GM03348 (cell line): ENCODE data around the gene SYT12.
"Not testable (repeated sequence)": the region's sequence is repeated elsewhere in the genome, so short reads cannot be mapped to it uniquely, and the experiment has no call there.

Source experiments
- DNase-seq: peaks from one replicate; pipeline ENCODE4 v3.0.0; 2012; ENCODE audit warnings: low spot score

Gene SYT12

DNA sequence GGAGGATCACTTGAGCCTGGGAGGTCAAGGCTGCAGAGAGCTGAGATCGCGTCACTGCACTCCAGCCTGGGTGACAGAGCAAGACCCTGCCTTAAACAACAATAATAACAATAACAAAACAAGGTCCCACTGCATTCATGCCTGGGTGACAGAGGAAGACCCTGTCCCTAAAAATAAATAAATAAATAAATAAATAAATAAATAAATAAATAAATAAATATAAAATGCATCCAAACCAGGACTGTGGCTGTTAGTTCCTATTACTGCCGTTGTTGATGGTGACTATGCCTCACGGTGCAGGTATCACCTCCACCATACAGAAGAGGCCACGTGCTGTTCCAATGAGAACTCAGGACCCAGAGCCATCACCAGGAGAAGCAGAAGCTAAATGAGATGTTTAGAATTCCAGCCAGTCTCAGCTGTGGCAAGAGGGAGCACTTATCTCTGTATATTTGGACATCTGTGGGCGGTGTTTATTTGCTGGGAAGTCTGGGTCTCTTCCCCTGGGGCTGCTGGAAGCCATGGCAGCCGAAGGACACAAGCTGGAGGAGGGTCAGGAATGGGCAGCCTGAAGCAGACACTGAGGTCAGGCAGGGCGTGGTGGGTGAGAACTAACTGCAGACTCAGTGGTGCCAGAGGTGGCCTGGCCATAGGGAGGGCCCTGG is 26.2 kb upstream of the SYT12 start:
- peak; percentile 84 for DNase-seq

DNA sequence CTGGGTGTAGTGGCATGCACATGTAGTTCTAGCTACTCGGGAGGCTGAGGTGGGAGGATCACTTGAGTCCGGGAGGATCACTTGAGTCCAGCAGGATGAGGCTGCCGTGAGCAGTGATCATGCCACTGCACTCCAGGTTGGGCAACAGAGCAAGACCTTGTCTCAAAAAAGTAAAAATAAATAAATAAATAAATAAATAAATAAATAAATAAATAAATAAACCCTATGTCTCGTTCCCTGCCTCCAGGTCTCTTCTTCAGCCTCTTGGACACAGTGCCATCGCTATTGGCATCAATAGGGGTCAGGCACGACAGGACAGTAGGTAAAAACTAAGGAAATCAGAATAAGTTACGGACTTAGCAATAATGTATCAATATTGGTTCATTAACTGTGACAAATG is 23.4 kb upstream of the SYT12 start:
- no peak for DNase-seq

DNA sequence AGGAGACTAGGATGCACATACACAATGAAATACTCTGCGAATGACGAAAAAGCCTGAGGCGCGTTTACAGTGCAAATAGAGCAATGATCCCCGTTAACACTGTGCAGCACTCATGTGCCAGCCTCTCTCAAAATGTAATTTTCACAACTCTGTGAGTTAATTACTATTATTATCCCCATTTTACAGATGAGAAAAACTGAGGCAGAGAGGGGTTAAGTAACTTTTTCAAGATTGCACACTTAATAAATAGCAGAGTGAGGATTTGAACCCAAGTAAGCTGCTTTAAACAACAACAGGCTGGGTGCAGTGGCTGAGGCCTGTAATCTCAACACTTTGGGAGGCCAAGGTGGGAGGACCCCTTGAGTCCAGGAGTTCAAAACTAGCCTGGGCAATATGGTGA is 21.6 kb upstream of the SYT12 start:
- DNase-seq: no peak

DNA sequence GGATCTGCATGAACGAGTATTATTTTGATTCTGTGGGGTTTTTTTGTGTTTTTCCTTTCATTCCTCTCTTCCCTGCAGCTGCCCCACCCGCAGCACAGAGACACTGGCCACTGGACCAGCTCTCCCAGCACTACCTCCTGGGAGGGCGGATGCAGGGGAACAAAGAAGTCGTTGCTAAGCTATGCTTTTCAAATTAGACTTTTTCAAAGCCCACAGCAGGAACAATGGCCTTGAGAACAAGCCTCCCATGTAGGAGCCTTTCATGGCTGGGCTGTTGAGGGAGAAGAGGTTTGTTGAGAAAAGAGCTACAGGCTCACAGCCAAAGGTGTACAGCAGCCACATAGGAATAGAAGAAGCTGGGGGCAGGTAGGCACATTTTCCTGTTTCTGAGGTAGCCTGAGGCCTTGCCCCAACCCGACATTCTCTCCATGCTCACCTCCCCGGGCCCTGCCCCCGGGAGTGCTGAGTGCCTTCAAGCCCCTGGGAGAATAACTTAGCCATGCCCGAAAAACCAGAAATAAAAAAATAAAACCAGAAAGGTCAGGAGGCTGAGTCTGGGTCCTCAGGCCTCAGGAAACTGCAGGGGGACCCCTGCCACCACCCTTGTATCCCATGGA is 20.5 kb upstream of the SYT12 start:
- DNase-seq: no peak

DNA sequence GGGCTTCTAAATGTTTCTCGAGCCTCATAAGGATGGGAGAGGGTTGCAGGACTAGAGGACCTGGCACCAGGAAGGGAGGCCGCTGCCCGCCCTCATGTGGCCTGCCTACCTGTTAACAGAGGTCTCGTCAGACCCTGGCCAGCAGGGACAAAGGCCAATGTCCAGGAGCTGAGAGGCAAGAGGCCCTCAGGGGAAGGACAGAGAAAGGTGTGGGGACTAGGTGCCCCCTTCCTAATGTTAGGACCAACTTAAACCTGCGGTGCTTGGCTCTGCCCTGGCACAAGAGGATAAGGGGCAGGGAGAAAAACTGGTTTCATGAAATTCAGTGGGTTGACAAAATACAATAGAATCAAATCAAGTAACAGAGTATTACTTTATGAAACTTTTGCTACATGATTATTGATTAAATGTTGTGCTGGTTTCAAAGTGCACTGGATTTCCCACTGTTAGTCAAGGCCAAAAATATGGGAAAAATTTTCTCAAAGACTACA is 20.0 kb upstream of the SYT12 start:
- DNase-seq: no peak

DNA sequence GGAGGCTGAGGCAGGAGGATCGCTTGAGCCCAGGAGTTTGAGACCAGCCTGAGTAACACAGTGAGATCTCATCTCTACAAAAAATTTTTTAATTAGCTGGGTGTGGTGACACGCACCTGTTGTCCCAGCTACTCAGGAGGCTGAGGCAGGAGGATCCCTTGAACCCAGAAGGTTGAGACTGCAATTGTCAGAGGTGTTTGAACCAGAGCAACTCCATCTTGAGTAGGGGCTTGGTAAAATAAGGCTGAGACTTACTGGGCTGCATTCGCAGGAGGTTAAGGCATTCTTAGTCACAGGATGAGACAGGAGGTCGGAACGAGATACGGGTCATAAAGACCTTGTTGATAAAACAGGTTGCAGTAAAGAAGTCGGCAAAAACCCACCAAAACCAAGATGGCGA is 17.7 kb upstream of the SYT12 start:
- DNase-seq: not testable (repeated sequence)

DNA sequence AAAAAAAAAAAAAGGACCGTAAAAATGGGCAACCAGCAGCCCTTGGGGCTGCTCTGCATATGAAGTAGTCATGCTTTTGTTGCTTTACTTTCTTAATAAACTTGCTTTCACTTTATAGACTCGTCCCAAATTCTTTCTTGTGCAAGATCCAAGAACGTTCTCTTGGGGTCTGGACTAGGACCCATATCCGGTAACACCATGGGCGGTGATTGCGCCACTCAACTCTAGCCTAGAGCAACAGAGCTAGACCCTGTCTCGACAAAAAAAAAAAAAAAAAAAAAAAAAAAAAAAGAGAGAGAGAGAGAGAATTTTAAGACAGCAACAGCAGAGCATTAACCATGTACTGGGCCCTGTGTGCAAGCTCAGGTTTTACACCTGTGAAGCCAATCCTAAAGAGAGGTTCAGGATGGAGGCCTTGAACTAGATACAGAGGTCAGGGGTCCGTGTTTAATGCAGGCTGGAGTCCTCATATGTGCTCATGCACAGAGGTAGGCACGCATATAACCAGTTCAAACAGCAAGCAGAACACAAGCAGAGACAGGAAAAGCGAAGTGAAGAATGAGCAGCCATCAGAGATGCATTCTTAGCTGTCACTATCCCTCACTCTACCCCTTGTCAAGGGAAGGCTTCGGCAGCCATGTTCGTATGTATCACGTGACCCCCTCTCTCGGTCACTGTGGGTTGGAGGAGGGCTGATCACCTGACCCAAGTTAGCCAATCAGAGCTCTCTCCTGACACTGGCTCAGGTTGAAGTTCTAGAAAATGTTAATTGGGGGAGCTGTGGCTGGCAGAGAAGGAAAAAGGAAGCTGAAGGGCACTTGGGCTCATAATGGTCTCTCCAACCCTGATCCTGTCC is 16.7 kb upstream of the SYT12 start:
- peak; percentile 36 for DNase-seq

DNA sequence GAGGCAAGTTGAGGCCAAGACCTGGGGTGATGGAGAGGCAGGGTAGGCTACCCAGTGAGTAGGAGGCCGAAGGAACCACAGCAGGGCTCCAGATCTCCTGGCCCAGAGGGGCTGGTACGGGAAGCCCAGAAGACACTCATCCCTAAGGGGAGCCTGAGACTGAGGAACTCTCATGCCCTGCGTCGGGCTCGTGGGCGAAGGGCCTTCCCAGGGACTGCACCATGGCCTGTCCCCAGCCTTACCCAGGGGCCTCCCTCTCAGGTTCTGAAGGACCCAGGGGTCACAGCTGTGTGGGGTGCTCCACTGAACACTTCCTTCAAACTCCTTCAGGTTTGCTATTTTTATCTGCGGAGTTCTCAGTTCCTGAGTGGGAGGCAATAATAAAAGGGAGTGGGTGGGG is 15.8 kb upstream of the SYT12 start:
- DNase-seq: no peak

DNA sequence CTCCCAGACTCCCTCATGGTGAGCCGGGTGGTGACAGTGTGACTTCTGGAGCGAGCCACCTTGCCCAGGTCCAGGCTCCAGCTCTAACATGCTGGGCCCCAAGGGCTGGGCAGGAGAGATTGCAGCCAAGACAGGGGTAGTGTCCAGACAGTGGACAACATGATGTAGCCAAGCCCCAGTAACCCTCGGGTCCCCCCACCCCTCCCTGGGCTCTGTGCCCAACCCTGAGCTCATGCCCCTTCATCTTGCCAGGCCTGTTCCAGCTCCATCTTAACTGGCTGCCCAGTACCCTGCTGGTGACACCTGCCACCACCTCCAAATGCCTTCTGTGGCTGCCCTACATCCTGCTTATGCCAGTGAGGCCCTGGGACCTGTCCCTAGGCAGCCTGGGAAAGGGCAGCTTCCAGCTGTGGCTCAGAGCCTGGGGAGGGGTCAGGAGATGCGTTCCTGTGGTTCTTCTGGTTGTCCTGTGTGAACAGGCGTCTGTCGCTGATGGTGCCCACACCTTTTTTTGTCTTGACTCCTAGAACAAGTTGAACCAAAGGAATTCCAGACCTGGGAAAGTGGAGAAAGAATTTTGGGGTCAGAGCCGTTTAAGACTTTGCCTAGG is 12.5 kb upstream of the SYT12 start:
- DNase-seq: no peak

DNA sequence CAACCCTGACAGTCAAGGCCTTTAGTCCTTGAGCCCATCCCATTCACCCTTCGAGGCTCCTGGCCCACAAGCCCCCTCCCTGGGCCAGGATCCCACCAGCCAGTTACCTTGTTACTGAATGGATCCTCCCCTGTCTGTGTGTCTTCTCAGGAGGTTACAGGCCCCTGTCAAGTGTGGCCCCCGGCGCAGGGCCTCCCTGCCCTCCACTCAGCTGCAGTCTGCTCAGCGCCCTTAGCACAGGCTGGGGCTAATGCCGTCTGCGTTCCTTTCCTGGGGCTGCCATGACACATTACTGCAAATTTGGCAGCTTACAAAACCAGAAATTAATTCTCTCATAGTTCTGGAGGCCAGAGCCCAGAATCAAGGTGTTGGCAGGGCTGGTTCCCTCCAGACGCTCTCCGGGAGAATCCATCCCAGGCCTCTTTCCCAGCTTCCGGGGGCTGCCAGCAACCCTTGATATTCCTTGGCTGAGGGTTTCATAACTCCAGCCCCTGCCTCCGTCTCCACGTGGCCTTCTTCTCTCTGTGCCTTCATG is 9.4 kb upstream of the SYT12 start:
- DNase-seq: no peak

DNA sequence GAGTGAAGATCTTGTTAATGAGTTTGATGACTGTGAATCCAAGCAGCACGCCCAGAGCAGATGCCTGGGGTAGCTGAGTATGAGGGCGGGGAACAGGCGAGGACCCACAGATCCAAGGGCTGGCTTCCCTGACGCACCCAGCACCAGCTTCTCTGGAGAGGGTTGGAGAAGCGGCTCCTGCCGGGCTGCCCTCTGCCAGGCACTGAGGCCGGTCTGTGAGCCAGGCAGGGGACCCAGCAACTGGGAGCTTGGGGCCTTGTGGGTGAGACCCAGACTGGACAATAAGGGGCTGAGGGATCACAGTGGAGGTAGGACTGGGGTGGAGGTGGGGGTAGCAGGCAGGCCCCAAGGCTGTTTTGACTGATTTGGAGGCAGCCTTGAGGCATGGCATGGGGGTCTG is 8.6 kb upstream of the SYT12 start:
- DNase-seq: no peak

DNA sequence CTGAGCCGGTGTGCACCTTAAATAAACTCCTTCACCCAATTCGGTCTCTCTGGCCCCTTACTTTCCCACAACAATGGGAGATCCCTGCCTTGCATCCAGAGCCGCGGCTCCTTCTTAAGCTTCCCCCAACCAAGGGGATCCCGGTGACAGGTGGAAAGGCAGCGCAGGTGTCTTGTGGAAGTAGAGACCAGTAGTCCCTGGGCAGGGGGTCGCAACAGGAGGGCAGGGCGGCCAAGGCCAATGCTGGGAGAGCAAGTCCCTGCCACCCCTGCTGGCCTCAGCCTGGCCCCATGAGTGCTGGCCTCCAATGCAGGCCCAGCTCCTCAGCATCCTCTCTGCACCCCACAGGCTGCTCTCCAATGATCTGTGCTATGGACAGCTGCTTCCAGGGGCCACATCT is 7.9 kb upstream of the SYT12 start:
- DNase-seq: no peak

DNA sequence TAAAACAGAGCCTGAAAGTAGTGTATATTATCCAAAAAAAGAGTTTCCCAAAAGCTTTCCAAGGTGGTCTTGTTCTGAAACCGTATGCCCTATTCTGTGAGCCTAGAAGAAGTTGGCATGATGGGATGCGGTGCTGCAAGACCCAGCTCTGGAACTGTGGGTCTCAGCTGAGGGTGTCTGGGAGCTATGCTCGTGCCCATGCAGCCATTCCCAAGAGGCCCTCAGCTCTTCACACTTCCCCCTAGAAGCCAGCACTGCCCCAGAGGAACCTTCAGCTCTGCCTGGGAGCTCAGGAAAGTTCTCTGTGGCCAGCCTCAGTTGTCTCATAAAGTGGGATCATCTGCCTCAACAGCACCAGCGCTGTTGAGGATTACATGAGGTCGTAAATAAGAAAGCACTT is 6.4 kb upstream of the SYT12 start:
- DNase-seq: no peak

DNA sequence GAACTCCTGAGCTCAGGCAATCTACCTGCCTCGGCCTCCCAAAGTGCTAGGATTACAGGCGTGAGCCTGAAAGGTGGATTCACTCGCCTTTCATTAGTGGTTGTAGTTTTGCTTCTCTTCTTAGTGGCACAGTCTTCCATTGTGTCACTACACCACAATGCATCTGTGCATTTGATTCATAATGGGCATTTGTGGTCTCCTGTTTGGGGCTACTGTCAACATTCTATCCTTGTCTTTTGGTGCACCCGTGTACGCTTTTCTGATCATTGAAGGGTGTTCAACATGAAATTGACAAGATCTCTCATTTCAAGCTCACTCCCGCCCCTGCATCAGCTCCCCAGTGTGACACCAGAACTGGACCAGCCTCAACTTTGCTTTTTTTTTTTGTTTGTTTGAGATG is 2.0 kb upstream of the SYT12 start:
- no peak for DNase-seq

DNA sequence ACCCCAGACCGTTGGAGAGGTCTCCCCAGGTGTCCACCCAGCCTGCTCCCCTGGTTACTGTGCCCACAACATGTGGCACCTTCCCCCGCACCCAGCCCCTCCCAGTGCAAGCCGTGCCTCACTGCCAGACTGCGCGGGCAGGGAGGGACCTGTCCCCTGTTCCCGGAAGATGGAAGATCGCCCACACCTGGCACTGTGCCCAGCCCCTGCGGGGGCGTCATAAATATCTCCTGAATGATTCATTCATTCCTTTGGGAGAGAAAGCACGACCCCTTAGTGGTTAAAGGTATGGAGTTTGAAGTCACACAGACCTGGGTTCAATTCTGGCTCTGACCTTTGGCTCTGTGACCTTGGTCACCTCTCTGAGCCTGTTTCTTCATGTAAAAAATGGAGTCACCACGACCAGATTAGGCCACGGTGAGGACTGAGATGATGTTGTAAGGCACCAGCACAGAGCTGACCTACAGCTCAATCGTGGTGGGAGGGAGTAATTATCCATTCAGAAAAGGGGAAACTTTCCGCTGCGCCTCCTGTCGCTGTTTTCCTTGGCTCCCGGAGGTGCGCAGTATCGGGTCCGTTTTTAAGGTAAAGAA is 497 bp upstream of the SYT12 start:
- peak; percentile 37 for DNase-seq

DNA sequence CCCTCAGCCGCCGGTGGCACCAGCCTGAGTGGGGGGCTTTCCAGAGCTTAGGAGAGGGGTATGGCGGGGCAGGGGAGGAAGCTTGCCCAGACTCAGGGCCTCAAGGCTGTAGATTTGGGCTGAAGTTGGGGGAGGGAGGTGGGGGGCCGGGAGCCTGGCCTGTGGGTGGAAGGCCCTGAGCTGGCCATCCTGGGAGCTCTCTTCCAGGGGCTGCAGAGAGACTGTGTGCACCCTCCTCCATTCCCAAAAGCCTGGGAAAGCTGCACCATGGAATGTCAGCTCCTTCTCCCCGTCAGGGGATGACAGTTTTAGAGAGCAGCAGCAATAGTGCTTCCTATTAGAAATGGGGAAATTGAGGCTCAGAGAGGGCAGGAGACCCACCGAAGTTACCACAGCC is 1.0 kb downstream of the SYT12 start:
- DNase-seq: no peak

DNA sequence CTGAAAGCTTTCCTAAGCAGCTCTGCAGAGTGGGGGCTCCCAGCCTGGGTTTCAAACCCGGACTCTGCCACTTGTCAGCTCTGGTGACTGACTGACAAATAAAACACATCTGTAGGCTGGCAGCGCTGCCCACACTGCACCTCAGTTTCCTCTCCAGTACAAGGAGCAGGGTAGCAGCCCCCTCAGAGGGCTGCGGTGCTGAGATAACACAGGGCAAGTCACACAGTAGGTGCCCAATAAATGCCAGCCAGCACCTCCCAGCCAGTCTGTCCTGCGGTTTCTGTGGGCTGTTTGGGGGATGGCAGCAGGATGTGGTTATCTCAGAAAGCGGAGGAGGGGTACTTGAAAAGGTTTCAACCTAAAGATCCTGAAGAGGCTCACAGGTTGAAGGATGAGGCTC is 1.5 kb downstream of the SYT12 start:
- no peak for DNase-seq

DNA sequence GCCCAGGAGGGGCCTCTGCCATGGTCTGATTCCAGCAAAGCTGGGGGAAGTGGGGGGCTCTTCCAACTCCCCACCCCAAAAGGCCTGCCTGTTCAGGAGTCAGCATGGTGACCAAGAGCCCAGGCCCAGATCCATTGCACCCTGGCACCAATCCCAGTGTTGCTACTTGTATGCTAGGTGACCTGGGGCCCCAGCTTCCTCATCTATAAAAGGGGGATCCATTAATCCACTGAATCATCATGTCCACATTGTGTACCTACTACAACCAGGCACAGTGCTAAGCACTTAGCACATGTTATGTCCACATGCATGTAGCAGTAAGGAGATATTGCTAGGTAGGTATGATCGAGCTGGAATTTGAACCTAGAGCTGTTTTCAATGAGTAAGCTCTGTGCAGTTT is 2.0 kb downstream of the SYT12 start:
- DNase-seq: no peak

DNA sequence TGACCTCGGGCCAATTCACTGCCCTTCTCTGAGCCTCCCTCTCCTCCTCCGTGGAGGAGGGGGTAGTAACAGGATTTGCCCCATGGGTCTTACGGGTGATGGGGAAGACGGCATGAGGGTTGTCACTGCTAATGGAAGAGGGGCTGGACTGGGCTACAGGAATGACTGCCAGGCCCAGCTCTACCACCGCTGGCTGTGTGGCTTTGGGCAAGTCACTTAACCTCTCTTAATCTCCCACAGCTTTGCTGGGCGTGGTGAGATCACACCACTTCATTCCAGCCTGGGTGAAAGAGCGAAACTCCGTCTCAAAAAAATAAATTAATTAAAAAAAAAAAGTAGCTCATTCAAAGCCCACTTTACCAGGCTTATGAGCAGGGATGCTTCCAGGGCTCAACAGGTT is 2.8 kb downstream of the SYT12 start:
- no peak for DNase-seq

DNA sequence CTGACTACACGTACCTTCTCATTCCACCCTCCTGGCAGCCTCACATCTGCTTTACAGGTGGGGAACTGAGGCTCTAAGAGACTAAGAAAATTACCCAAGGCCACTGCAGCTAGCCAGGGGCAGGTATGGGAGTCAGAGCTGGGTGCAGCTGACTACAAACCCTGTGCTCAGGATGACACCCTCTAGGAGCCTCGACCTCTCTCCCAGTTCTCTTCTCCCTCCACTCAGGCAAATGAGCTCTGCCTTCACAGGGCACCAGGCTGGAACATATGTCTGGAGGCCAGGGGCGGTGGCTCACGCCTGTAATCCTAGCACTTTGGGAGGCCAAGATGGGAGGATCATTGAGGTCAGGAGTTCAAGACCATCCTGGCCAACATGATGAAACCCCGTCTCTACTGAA is 4.0 kb downstream of the SYT12 start:
- DNase-seq: no peak

DNA sequence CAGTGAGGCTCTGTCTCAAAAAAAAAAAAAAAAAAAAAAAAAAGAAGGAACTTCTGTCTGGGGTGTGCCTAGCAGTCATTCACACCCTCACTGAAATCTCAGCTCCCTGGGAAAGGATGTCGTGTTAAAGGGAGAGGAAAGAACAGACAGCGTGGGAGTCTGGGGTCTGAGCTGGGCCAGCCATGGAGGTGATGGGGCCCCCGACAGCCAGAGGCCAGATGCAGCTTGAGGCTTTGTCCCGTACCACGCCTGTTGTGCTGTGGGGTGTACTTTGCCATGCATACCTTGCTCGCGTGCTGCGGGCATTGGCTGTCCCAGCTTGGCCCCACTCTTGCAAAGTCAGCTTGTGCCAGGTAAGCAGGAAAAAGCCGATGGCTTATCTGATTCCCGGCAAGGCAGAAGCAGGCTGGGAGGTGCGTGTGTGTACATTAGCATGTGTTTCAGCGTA is 4.6 kb downstream of the SYT12 start:
- no peak for DNase-seq

DNA sequence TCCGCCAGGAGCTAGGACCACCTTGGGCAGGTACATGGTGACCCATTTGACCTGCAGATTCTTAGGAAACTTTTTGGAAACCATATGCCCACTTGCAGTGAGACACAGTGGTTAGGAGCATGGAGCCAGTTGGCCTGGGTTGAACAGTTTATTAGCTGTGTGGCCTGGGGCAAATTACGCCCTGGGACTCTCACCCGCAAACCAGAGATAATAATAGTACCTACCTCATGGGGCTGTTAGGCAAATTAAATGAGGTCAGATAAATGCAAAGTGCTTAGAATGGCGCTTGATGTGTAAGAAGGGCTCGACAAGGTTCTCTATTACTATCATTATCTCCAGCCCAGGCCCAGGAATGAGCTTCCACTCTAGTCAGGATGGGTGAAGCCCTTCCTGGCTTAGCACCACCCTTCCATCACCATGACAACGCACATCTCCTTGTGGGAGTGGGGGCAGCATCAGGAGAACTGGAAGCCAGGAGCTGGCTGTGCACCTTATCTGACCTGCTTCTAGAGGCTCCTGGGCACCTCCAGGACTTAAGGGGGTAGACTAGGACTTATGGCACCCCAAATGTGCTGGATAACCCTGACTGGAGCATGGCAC is 5.1 kb downstream of the SYT12 start:
- DNase-seq: no peak
